MCF 10A (cell line): ENCODE measurements around the gene LRP3. TPM values are rescaled to one million over a fixed set of nuclear protein-coding genes. Genes with fewer than 3 reads are reported as not detected.

Experiments
- BruUV-seq: library from RNA; stranded (reverse); fragments of 400-500 nt; replicated peaks from 2 replicates; lab custom pipeline; 2021; lab: Mats Ljungman, UMichigan
- CTCF ChIA-PET: fragments of 300-600 bp; sonication (Branson Sonifier 250); formaldehyde crosslinking; extraction: SDS; loops from one replicate; lab custom pipeline; 2021; ENCODE audit warnings: antibody characterized with exemption, inconsistent platforms; lab: Yijun Ruan, JAX
- POLR2A ChIA-PET: fragments of 300-600, 350-650 bp; sonication (Branson Sonifier 250); formaldehyde crosslinking; extraction: SDS; loops from one replicate; lab custom pipeline; 2020; ENCODE audit warnings: antibody characterized with exemption, inconsistent platforms; lab: Yijun Ruan, JAX
- DNase-seq: peaks from one replicate; pipeline ENCODE4 v3.0.0-alpha.2; 2018; ENCODE audit not compliant: unreplicated experiment
- H3K27ac Mint-ChIP-seq: one replicate; pipeline ENCODE4 v1.8.0; 2022; ENCODE audit warnings: mild to moderate bottlenecking, low read depth, mixed read lengths; ENCODE audit not compliant: unreplicated experiment
- H3K27me3 Mint-ChIP-seq: one replicate; pipeline ENCODE4 v1.8.0; 2022; ENCODE audit warnings: mixed read lengths; ENCODE audit not compliant: insufficient read depth, unreplicated experiment
- H3K36me3 Mint-ChIP-seq: one replicate; pipeline ENCODE4 v1.8.0; 2022; ENCODE audit warnings: mild to moderate bottlenecking, moderate library complexity, mixed read lengths; ENCODE audit not compliant: insufficient read depth, unreplicated experiment
- H3K4me1 Mint-ChIP-seq: one replicate; pipeline ENCODE4 v1.8.0; 2022; ENCODE audit warnings: mixed read lengths; ENCODE audit not compliant: insufficient read depth, unreplicated experiment
- H3K4me3 Mint-ChIP-seq: one replicate; pipeline ENCODE4 v1.8.0; 2022; ENCODE audit warnings: mild to moderate bottlenecking, moderate library complexity, mixed read lengths; ENCODE audit not compliant: unreplicated experiment
- H3K9me3 Mint-ChIP-seq: one replicate; pipeline ENCODE4 v1.8.0; 2022; ENCODE audit warnings: mixed read lengths; ENCODE audit not compliant: unreplicated experiment
- CTCF ChIP-seq: fragments of 200-600 bp; IDR thresholded peaks from one replicate; pipeline ENCODE4 v1.8.0; 2022; ENCODE audit warnings: antibody characterized with exemption, mild to moderate bottlenecking; ENCODE audit not compliant: unreplicated experiment
- intact Hi-C: fragments of 100-400 bp; cut with micrococcal nuclease; formaldehyde crosslinking; loops from 2 replicates; pipeline ENCODE4 v1.14.1; 2022
- total RNA-seq: library from RNA; stranded (reverse); gene quantifications from 2 replicates; pipeline ENCODE4 v1.2.3, GENCODE V29; 2022

Gene LRP3
- total RNA-seq, 1 experiment from 2014 or later = 7.7 TPM

- no peak overlapping the region for H3K27ac Mint-ChIP-seq
- ChIA-PET POLR2A (interaction anchor here (0.6 kb wide), 1 partner anchor 121 kb away, joined by 3 read pairs; no protein-coding TSS in a partner anchor), CTCF (interaction anchor here (0.5 to 19.0 kb wide), 6 partner anchors 10 to 533 kb away, joined by 3 to 530 read pairs (median 4); no protein-coding TSS in a partner anchor)
- H3K27me3 Mint-ChIP-seq = peaks cover 2% of the 10 kb centered on the region
- H3K4me3 Mint-ChIP-seq = no peak overlapping the region
- DNase-seq = no peak
- TF ChIP-seq CTCF = no peak
- no peaks in the 10 kb centered on the region for H3K36me3 Mint-ChIP-seq
- no peaks in the 10 kb centered on the region for H3K9me3 Mint-ChIP-seq
- intact Hi-C loops = loop anchor here (5.0 kb wide), 2 partner anchors 64 to 96 kb away; partner anchors contain the start of gene CEBPA
- H3K4me1 Mint-ChIP-seq = no peaks in the 10 kb centered on the region
- no TSS peak for BruUV-seq
Observed at GRCh38 chr19:33238481-33239149, 44.5 kb downstream of the LRP3 start.

- no peaks in the 10 kb centered on the region for H3K4me1 Mint-ChIP-seq
- ChIA-PET POLR2A (no interaction called here), CTCF (interaction anchor here (0.6 to 19.0 kb wide), 8 partner anchors 11 to 532 kb away, joined by 3 to 530 read pairs (median 4); no protein-coding TSS in a partner anchor)
- H3K36me3 Mint-ChIP-seq = no peaks in the 10 kb centered on the region
- H3K4me3 Mint-ChIP-seq = no peak overlapping the region
- BruUV-seq = no TSS peak
- H3K27me3 Mint-ChIP-seq = peaks cover 9% of the 10 kb centered on the region
- no peak for DNase-seq
- H3K9me3 Mint-ChIP-seq = no peaks in the 10 kb centered on the region
- intact Hi-C loops = loop anchor here (5.0 kb wide), 2 partner anchors 63 to 97 kb away; partner anchors contain the start of gene CEBPA
- H3K27ac Mint-ChIP-seq = no peak overlapping the region
- TF ChIP-seq CTCF = no peak
Observed at GRCh38 chr19:33239223-33239975, 45.3 kb downstream of the LRP3 start.

GRCh38 chr19:33240181-33240771 lies 46.1 kb downstream of the LRP3 start:
- CTCF ChIA-PET = interaction anchor here (0.6 to 19.0 kb wide), 14 partner anchors 20 to 916 kb away, joined by 3 to 530 read pairs (median 4); no protein-coding TSS in a partner anchor
- Mint-ChIP-seq H3K4me1 (no peaks in the 10 kb centered on the region), H3K27me3 (peaks cover 9% of the 10 kb centered on the region), H3K9me3 (no peaks in the 10 kb centered on the region), H3K4me3 (no peak overlapping the region), H3K36me3 (no peaks in the 10 kb centered on the region), H3K27ac (no peak overlapping the region)
- no TSS peak for BruUV-seq
- intact Hi-C loops = loop anchor here (5.0 kb wide), 1 partner anchor 52 kb away; no protein-coding TSS in a partner anchor
- POLR2A ChIA-PET = no interaction called here
- DNase-seq = no peak
- TF ChIP-seq CTCF = no peak
